GM19238 (cell line): ENCODE data around the gene IGF2BP1.

Experiments used
- DNase-seq: peaks from one replicate; pipeline ENCODE4 v3.0.0; 2011; ENCODE audit warnings: low spot score; ENCODE audit not compliant: insufficient read length

Gene IGF2BP1

DNA sequence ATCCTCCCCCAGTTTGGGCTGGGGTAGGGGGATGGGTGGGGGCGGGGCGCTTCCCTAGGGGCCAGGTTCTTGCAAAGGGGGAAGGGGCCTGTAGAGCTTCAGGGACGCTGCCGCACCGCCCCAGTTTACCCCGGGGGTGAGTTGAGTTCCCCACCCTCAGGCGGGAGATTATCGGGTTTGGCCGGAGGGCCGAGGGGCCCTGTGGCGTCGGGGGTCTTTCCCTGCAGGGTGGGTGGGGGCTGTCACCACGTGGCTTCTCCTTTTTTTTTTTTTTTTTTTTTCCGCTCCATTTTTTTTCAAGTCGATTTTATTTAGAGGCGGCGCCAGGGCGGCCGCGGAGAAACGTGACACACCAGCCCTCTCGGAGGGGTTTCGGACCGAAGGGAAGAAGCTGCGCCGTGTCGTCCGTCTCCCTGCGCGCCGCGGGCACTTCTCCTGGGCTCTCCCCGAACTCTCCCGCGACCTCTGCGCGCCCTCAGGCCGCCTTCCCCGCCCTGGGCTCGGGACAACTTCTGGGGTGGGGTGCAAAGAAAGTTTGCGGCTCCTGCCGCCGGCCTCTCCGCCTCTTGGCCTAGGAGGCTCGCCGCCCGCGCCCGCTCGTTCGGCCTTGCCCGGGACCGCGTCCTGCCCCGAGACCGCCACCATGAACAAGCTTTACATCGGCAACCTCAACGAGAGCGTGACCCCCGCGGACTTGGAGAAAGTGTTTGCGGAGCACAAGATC is at the start of gene IGF2BP1:
TSS of gene IGF2BP1 (plus strand) at position 283 of the 724 bp plus-strand sequence. CDS start at position 644, 361 bp downstream.
- no peak for DNase-seq

DNA sequence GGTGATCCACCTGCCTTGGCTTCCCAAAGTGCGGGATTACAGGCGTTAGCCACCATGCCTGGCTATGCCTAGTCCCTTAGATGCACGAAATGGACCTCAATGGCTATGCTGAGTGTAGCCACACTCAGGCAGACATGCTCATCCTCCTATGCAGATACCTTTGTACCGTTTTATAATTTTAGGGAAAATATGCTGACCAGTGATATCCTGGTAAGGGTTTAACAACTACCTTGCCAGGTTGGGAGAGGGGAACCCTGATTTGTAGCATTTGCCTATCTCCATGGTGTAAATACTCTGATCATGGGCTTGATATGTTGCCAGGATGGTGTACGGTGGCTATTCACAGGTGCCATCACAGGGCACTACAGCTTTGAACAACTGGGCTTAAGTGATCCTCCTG is 45.6 kb upstream of the IGF2BP1 start:
- DNase-seq, result no peak

DNA sequence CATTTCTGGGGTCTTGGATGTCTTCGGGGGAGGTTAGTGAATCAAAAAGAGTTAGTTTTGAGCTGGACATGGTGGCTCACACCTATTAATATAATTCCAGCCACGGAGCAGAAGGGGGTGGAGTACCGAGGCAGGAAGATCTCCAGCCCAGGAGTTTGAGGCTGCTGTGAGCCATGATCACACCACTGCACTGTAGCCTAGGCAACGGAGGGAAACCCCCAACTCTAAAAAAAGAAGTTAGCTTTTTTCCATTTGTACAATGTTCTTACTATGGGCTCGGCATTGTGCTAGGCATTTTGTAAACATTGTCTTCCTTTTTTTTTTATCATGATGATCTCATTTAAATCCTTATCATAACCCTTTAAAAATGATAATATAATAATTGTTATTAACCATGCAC is 44.3 kb upstream of the IGF2BP1 start:
- no peak for DNase-seq

- no peak for DNase-seq
Measured at GRCh38 chr17:48954300-48954755, 42.9 kb upstream of the IGF2BP1 start.

- no peak for DNase-seq
Measured at GRCh38 chr17:48960834-48961515, 36.2 kb upstream of the IGF2BP1 start.

DNA sequence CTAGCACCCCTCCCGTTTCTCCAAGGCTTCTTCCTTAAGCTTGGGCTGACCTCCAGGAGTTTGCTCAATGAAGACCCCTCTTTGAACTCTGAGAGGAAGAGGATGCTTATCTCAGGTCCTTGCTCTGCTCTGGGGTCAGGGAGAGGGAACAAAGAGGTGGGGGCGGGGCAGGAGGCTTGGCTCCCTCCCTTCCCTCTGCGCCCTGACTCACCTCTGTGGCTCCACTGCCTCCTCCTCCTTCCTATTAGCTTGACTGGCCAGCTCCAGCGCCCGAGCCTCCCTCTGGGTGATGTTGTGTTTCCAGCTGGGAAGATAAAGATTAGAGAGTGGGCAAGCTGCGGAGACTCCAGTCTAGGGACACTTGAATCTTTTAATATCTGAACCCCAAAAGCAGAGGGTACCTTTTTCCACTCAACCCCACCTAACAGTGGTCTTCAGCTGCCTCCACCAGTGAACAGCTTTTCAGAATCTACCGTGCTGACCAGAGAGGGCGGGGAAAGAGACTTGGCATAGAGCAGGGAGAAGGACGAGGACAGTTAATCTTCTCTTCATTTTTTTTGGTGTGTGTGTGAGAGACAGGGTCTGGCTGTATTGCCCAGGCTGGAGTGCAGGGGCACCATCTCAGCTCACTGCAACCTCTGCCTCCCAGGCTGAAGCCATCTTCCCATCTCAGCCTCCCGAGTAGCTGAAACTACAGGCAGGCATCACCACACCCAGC is 35.5 kb upstream of the IGF2BP1 start:
- no peak for DNase-seq

- no peak for DNase-seq
Measured at GRCh38 chr17:48970224-48970623, 27.0 kb upstream of the IGF2BP1 start.

DNA sequence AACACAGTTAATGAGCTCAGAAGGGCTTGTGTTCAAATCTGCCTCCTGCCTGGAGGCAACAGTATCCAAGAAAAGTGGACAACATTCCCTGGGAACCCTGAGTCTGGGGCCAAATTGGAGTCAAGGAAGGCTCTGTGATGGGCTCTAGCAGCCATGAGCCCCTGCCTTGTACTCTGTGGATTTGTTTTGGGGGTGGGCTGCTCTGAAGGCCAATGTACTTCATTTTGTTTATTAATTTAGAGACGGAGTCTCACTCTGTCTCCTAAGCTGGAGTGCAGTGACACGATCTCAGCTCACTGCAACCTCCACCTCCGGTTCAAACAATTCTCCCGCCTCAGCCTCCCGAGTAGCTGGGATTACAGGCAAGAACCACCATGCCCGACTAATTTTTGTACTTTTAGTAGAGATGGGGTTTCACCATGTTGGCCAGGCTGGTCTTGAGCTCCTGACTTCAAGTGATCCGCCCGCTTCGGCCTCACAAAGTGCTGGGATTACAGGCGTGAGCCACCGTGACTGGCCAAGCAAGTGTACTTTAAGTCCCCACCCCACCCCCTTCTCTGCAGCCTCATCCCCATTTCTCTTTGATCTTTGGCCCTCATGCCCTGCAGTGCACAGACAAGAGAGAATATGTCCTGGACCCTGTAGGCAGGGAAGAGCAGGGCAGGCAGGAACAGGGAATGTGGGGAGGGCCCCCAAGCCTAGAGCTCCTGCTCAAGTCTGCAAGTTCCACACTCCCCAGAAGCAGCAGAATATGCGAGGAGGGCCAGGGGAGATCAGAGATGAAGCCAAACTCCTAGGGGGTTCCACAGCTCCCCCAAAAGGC is 26.1 kb upstream of the IGF2BP1 start:
- no peak for DNase-seq

GRCh38 chr17:48972749-48973097 is 24.5 kb upstream of the IGF2BP1 start:
- no peak for DNase-seq

DNA sequence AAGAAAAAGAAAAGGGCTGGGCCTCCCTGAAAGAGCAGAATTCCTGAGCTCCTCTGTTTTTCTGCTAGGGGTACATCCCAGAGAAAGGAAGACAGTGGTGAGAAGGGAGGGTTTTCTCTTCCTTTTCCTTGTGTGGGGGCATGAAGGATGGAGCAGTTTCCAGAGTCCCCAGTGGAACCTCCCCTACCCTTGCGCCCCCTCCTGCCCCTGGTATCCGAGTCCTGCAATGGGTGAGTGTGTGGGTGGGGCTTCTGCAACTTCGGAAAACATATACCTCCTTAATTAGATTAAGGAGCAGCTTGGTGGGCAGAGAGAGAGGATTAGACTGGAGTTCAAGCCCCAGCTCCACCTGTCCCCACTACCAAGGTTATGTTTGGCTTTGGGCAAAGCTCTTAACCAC is 23.4 kb upstream of the IGF2BP1 start:
- DNase-seq, result no peak

DNA sequence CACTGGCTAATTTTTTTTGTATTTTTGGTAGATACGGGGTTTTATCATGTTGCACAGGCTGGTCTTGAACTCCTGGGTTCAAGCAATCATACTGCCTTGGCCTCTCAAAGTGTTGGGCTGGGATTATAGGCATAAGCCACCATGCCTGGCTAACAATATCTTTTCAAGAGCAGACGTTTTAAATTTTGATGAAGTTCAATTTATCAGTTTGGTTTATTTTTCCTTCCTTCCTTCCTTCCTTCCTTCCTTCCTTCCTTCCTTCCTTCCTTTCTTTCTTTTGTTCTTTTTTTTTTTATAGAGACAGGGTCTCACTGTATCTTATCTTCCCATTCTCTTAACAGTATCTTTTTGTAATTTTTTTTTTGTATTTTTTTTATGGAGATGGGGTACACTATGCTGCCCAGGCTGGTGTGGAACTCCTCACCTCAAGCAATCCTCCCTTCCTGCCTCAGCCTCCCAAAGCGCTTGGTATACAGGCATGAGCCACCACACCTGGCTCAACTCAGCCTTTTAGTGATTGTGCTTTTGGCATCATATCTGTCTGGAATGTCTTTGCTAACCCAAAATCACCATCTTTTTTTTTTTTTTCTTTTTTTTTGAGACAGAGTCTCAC is 15.2 kb upstream of the IGF2BP1 start:
- DNase-seq, result no peak

GRCh38 chr17:48985436-48986245 is 11.5 kb upstream of the IGF2BP1 start:
- DNase-seq, result no peak

DNA sequence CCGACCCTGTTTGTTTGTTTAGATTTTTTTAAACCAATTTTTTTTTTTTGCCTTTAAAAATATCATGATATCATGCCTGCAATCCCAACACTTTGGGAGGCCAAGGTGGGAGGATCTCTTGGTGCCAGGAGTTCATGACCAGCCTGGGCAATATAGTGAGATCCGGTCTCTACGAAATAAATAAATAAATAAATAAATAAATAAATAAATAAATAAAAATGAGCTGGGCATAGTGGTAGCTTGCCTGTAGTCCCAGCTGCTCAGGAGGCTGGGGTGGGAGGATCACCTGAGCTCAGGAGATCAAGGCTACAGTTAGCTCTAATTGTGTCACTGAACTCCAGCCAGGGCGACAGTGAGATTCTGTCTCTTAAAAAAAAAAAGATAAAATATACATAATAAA is 8.1 kb upstream of the IGF2BP1 start:
- DNase-seq, result no peak

GRCh38 chr17:48990882-48991357 is 6.3 kb upstream of the IGF2BP1 start:
- DNase-seq, result no peak

DNA sequence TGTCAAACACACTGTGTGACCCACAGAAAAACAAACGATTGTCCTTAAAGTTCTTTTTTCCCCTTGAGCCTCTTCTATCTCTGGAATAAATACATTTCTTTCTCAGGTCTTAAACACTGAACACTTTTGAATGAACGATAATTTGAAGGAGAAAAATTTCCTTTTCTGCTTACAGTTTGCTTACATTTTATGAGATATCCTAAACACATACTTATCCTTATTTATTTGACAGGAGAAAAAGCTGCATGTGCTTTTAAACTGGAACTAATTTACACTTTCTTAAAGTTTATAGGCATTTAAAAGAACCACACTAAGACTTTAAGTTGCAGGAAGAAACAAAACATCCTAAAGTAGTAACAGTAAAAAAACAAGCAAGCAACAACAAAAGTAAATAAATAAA is 4.7 kb upstream of the IGF2BP1 start:
- no peak for DNase-seq

DNA sequence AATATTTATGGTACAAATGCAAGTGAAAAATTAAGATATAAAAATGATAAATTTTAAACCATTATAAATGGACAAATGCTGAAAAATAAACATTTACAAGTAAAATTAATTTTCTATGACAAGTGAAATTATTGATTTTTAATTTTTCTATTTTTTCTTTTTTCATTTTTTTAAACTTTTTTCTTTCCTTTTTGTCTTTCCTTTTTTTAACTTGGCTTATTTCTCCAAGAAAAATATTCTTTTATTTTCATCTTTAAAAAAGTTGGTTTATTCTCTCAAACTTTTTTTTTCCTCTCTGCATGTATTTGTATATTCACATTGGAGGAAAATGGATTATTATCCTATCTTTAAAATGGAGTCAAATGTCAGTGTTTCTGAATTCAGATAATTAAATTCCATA is 3.9 kb upstream of the IGF2BP1 start:
- no peak for DNase-seq

DNA sequence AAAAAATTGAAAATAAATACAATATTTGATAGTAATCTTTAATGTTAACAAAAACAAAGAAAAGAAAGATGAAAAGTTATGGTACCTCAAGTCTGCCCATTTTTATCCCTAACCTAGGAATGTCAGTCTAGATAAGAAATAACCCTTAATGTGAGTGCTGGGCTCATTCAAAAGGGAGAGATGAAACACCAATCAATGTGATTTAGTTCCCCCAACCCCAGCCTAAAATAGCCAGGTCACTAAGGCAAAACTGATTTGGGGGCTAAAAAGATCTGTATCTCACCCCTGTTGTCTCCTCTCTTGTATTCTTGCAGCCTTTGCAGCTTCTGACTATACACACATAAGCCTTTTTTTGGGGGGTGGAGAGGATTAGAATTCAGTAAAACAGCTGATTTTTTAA is 3.2 kb upstream of the IGF2BP1 start:
- DNase-seq, result no peak

DNA sequence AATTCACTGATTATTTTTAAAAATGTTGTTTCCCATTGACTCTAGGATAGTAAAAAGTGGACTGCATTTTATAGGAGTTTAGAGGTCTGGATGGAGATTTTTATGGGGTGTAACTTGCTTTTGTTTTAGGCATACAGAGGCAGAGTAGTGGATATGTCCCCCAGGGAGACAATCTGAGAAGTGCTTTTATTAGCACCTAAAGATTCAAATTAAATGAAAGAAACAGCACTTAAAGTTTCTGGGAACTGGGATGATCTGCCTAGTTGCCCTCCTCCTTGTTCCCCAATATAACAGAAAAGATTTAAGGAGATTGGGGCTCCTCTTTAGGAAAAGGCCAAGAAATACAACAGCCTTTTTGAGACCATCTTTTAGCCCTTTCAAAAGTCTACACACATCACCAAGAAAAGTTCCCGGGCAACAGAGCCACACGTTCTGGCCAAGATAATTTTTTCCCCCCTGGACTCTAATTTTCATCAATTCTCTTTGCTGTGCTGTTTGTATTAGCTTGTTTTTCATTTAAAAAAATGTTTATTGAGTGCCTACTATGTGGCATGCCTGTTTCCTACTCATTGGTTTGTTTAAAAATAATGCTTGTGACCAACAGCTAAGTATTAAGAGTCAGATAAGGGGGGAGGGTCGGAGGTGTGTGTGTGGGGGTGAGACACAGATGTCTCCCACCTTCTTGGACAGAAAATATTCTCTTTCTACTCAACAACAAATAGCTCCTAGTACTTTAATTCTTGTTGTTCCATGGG is 2.5 kb upstream of the IGF2BP1 start:
- DNase-seq, result no peak

GRCh38 chr17:48995304-48995973 is 1.7 kb upstream of the IGF2BP1 start:
- DNase-seq, result no peak
